Type B pancreatic cell (in vitro differentiated cells): Measurements from ENCODE around the gene PLEKHA4. TPM values are rescaled to one million over a fixed set of nuclear protein-coding genes. Genes with fewer than 3 reads are reported as not detected.
A peak's percentile ranks its signal among the peaks of the same experiment; 100 is the strongest.
"Not testable (repeated sequence)": the region's sequence is repeated elsewhere in the genome, so short reads cannot be mapped to it uniquely, and the experiment has no call there.

Source experiments
- DNase-seq: peaks from one replicate; pipeline ENCODE4 v3.0.0; 2021; ENCODE audit warnings: mixed read lengths; ENCODE audit not compliant: unreplicated experiment; ENCODE audit errors: extremely low spot score
- H3K27ac Mint-ChIP-seq: 2 replicates; pipeline ENCODE4 v1.8.0; 2021; ENCODE audit warnings: mild to moderate bottlenecking, mixed read lengths
- H3K27me3 Mint-ChIP-seq: 2 replicates; pipeline ENCODE4 v1.8.0; 2021; ENCODE audit warnings: mixed read lengths
- H3K36me3 Mint-ChIP-seq: 2 replicates; pipeline ENCODE4 v1.8.0; 2021; ENCODE audit warnings: mixed read lengths
- H3K4me1 Mint-ChIP-seq: one replicate; pipeline ENCODE4 v1.8.0; 2021; ENCODE audit warnings: mixed read lengths; ENCODE audit not compliant: unreplicated experiment
- H3K4me3 Mint-ChIP-seq: 2 replicates; pipeline ENCODE4 v1.8.0; 2021; ENCODE audit warnings: mild to moderate bottlenecking, mixed read lengths
- H3K9me3 Mint-ChIP-seq: 2 replicates; pipeline ENCODE4 v1.8.0; 2021; ENCODE audit warnings: mixed read lengths
- CTCF ChIP-seq: fragments of 200-600 bp; sonication (generic); conservative IDR thresholded peaks from 2 replicates; pipeline ENCODE4 v1.5.0; 2021; ENCODE audit warnings: antibody characterized with exemption, mild to moderate bottlenecking
- total RNA-seq: library from RNA; stranded (reverse); gene quantifications from 2 replicates; pipeline ENCODE4 v1.2.1, GENCODE V29; 2021; ENCODE audit warnings: low replicate concordance

The PLEKHA4 gene
- total RNA-seq, 1 donor from 2014 or later: 45.4 TPM

GRCh38 chr19:48900477-48901406, 32.3 kb upstream of the PLEKHA4 start:
- H3K4me3 Mint-ChIP-seq: peak overlapping the region; percentile 93
- peak overlapping the region; percentile 97 for H3K27ac Mint-ChIP-seq
- no peaks in the 10 kb centered on the region for H3K9me3 Mint-ChIP-seq
- H3K36me3 Mint-ChIP-seq: peaks cover 22% of the 10 kb centered on the region
- no peak for DNase-seq
- H3K4me1 Mint-ChIP-seq: peaks cover 18% of the 10 kb centered on the region
- H3K27me3 Mint-ChIP-seq: no peaks in the 10 kb centered on the region
- TF ChIP-seq CTCF: no peak

GRCh38 chr19:48899781-48900476, 31.5 kb upstream of the PLEKHA4 start, which contains the start of gene NUCB1:
Gene NUCB1 (plus strand): TSS chr19:48900312. CDS start chr19:48900797, 485 bp downstream.
- Mint-ChIP-seq H3K27ac (peak within 1 kb of the TSS; percentile 97), H3K27me3 (no peaks in the 10 kb centered on the region), H3K36me3 (peaks cover 17% of the 10 kb centered on the region), H3K9me3 (no peaks in the 10 kb centered on the region), H3K4me3 (peak within 1 kb of the TSS; percentile 93), H3K4me1 (peaks cover 18% of the 10 kb centered on the region)
- peak; percentile 57 for TF ChIP-seq CTCF
- DNase-seq: peak; percentile 97

GRCh38 chr19:48899386-48899749, 31.0 kb upstream of the PLEKHA4 start:
- H3K36me3 Mint-ChIP-seq: peaks cover 13% of the 10 kb centered on the region
- H3K27me3 Mint-ChIP-seq: not testable (repeated sequence)
- peak overlapping the region; percentile 93 for H3K4me3 Mint-ChIP-seq

GRCh38 chr19:48897181-48897580, 28.8 kb upstream of the PLEKHA4 start:
- Mint-ChIP-seq H3K36me3 (peaks cover 9% of the 10 kb centered on the region), H3K9me3 (no peaks in the 10 kb centered on the region), H3K27me3 (no peaks in the 10 kb centered on the region), H3K4me1 (peaks cover 14% of the 10 kb centered on the region), H3K4me3 (no peak overlapping the region), H3K27ac (no peak overlapping the region)
- DNase-seq: no peak
- TF ChIP-seq CTCF: no peak

More at GRCh38 chr19:48899386-48899749, 31.0 kb upstream of the PLEKHA4 start:
- DNase-seq, H3K9me3 Mint-ChIP-seq: not testable (repeated sequence)
- Mint-ChIP-seq H3K27ac (peak overlapping the region; percentile 97), H3K4me1 (peaks cover 18% of the 10 kb centered on the region)

- DNase-seq: no peak
- H3K27ac Mint-ChIP-seq: no peak overlapping the region
- no peak overlapping the region for H3K4me3 Mint-ChIP-seq
- no peaks in the 10 kb centered on the region for H3K9me3 Mint-ChIP-seq
- no peak for TF ChIP-seq CTCF
- H3K27me3 Mint-ChIP-seq: no peaks in the 10 kb centered on the region
- peaks cover 13% of the 10 kb centered on the region for H3K4me1 Mint-ChIP-seq
- H3K36me3 Mint-ChIP-seq: peaks cover 9% of the 10 kb centered on the region
Measured at GRCh38 chr19:48896191-48896720, 27.8 kb upstream of the PLEKHA4 start.
